IPS-18a (cell line): Measurements from ENCODE around the gene KNL1.

Experiments
- H3K27ac ChIP-seq: one replicate; pipeline ENCODE4 v1.5.1; 2013; ENCODE audit warnings: low read length
- H3K27me3 ChIP-seq: one replicate; pipeline ENCODE4 v1.6.1; 2013; ENCODE audit warnings: mild to moderate bottlenecking, low read length; ENCODE audit not compliant: control insufficient read depth, insufficient read depth
- H3K36me3 ChIP-seq: one replicate; pipeline ENCODE4 v1.6.1; 2013; ENCODE audit warnings: low read depth, low read length; ENCODE audit not compliant: control insufficient read depth
- H3K4me1 ChIP-seq: one replicate; pipeline ENCODE4 v1.6.1; 2013; ENCODE audit warnings: low read depth, low read length; ENCODE audit not compliant: control insufficient read depth
- H3K4me3 ChIP-seq: one replicate; pipeline ENCODE4 v1.5.1; 2013; ENCODE audit warnings: low read length
- H3K9ac ChIP-seq: one replicate; pipeline ENCODE4 v1.6.1; 2013; ENCODE audit warnings: mild to moderate bottlenecking, low read length, moderate library complexity
- H3K9me3 ChIP-seq: one replicate; pipeline ENCODE4 v1.6.1; 2013; ENCODE audit warnings: low read depth, low read length; ENCODE audit not compliant: control insufficient read depth

Gene KNL1, protein sequence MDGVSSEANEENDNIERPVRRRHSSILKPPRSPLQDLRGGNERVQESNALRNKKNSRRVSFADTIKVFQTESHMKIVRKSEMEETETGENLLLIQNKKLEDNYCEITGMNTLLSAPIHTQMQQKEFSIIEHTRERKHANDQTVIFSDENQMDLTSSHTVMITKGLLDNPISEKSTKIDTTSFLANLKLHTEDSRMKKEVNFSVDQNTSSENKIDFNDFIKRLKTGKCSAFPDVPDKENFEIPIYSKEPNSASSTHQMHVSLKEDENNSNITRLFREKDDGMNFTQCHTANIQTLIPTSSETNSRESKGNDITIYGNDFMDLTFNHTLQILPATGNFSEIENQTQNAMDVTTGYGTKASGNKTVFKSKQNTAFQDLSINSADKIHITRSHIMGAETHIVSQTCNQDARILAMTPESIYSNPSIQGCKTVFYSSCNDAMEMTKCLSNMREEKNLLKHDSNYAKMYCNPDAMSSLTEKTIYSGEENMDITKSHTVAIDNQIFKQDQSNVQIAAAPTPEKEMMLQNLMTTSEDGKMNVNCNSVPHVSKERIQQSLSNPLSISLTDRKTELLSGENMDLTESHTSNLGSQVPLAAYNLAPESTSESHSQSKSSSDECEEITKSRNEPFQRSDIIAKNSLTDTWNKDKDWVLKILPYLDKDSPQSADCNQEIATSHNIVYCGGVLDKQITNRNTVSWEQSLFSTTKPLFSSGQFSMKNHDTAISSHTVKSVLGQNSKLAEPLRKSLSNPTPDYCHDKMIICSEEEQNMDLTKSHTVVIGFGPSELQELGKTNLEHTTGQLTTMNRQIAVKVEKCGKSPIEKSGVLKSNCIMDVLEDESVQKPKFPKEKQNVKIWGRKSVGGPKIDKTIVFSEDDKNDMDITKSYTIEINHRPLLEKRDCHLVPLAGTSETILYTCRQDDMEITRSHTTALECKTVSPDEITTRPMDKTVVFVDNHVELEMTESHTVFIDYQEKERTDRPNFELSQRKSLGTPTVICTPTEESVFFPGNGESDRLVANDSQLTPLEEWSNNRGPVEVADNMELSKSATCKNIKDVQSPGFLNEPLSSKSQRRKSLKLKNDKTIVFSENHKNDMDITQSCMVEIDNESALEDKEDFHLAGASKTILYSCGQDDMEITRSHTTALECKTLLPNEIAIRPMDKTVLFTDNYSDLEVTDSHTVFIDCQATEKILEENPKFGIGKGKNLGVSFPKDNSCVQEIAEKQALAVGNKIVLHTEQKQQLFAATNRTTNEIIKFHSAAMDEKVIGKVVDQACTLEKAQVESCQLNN (N-terminal part only)

GRCh38 chr15:40593588-40594428 lies at the start of gene KNL1:
KNL1 (plus strand) TSS chr15:40594249; CDS start chr15:40602932, 8,683 bp downstream.
- H3K27ac ChIP-seq: peak within 1 kb of the TSS; percentile 94
- H3K4me1 ChIP-seq: peaks cover 6% of the 10 kb centered on the region
- H3K4me3 ChIP-seq: peak within 1 kb of the TSS; percentile 93
- no peaks in the 10 kb centered on the region for H3K36me3 ChIP-seq
- no peaks in the 10 kb centered on the region for H3K9me3 ChIP-seq
- H3K27me3 ChIP-seq: no peaks in the 10 kb centered on the region
- H3K9ac ChIP-seq: peak within 1 kb of the TSS; percentile 93

DNA sequence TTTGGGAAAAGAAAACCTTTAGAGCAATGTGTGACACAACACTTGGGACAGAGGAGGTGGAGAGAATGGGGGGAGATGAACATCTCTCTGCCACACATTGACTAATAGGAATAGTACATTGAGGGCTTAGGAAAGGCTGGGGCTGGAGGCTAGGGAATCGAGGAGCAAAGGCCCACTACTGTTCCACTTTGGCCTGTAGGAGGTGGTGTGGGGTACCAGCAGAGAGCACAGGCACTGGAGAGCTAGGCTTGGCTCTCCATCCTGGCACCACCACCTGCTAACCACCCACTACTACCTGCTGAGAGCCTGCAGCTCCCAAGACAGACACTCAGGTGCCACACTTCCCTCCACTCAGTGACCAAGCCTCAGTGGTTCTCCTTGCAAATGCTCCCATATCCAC lies 48.6 kb upstream of the KNL1 start:
- Histone ChIP-seq H3K9me3 (no peaks in the 10 kb centered on the region), H3K4me3 (no peak overlapping the region), H3K27me3 (no peaks in the 10 kb centered on the region), H3K4me1 (no peaks in the 10 kb centered on the region), H3K9ac (no peak overlapping the region), H3K27ac (no peak overlapping the region), H3K36me3 (no peaks in the 10 kb centered on the region)

DNA sequence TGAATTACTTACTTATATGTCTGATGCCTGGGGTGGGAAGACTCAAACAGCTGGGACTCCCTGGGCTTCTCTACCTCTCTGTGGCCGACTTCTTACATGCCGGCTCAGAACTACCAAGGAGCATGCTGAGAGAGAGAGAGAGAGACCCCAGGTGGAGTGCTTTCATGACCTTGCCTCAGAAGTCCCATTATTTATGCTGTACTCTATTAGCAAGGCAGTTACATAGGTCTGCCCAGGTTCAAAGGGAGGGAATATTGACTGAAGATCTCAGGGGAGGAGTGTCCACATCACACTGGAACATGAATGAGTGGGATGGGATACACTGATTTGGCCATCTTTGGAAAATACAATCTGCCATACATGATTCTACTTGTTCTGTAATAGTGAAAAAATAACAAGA lies 45.4 kb upstream of the KNL1 start:
- Histone ChIP-seq H3K4me1 (peaks cover 10% of the 10 kb centered on the region), H3K9ac (no peak overlapping the region), H3K36me3 (no peaks in the 10 kb centered on the region), H3K4me3 (no peak overlapping the region), H3K27ac (no peak overlapping the region), H3K27me3 (no peaks in the 10 kb centered on the region), H3K9me3 (no peaks in the 10 kb centered on the region)

DNA sequence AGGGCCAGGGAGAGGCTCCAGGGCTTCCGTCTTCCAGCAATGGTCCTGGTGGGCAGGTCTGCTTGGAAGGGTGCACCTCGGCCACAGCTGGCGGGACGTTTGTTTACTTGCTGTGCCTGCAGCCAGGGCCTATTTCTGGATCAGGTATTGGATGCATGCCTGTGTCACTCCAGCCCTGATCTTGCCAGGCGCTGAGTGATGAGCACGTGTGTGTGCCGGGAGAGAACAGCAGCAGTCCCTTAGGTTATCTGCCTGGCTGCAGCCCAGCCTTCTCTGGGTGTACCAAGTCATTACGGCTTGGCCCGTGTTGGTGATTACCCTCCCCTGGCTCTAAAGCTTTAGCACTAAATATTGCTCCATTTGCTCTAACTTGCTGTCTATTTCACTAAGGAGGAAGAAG lies 44.2 kb upstream of the KNL1 start:
- Histone ChIP-seq H3K27ac (no peak overlapping the region), H3K9ac (no peak overlapping the region)

GRCh38 chr15:40550341-40551037 lies 43.6 kb upstream of the KNL1 start:
- no peaks in the 10 kb centered on the region for H3K36me3 ChIP-seq
- peaks cover 26% of the 10 kb centered on the region for H3K4me1 ChIP-seq
- no peak overlapping the region for H3K4me3 ChIP-seq
- H3K9ac ChIP-seq: no peak overlapping the region
- H3K9me3 ChIP-seq: no peaks in the 10 kb centered on the region
- H3K27ac ChIP-seq: no peak overlapping the region
- no peaks in the 10 kb centered on the region for H3K27me3 ChIP-seq

More for the DNA sequence above, 44.2 kb upstream of the KNL1 start:
- Histone ChIP-seq H3K4me1 (peaks cover 22% of the 10 kb centered on the region), H3K36me3 (no peaks in the 10 kb centered on the region), H3K4me3 (no peak overlapping the region), H3K27me3 (no peaks in the 10 kb centered on the region), H3K9me3 (no peaks in the 10 kb centered on the region)

DNA sequence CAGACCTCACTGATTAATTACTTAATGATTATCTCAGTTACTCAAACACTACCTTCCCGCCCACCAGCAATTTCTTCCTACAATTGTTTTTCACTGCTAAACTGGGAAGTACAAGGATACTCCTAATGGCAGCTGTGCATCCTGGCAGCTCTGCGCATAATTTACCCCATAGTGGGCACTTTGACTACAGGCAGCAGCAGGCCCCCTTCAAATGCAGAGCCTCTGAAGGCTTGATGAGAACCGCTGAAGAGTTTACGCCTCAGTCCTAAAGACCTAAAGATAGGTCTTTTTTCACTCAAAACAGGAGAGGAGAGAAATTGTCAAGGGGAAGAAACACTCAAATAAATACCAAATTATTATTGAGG lies 39.9 kb upstream of the KNL1 start:
- H3K36me3 ChIP-seq: no peaks in the 10 kb centered on the region
- peak overlapping the region; percentile 19 for H3K4me3 ChIP-seq
- peak overlapping the region; percentile 10 for H3K9ac ChIP-seq
- no peaks in the 10 kb centered on the region for H3K9me3 ChIP-seq
- no peak overlapping the region for H3K27ac ChIP-seq
- no peaks in the 10 kb centered on the region for H3K27me3 ChIP-seq
- peaks cover 26% of the 10 kb centered on the region for H3K4me1 ChIP-seq

- no peak overlapping the region for H3K27ac ChIP-seq
- no peak overlapping the region for H3K4me3 ChIP-seq
- H3K4me1 ChIP-seq: peaks cover 26% of the 10 kb centered on the region
- no peaks in the 10 kb centered on the region for H3K36me3 ChIP-seq
- no peaks in the 10 kb centered on the region for H3K9me3 ChIP-seq
- H3K27me3 ChIP-seq: no peaks in the 10 kb centered on the region
- no peak overlapping the region for H3K9ac ChIP-seq
These were observed 38.2 kb upstream of the KNL1 start for GRCh38 chr15:40555876-40556275.

GRCh38 chr15:40558952-40559742 lies 34.9 kb upstream of the KNL1 start:
- no peak overlapping the region for H3K9ac ChIP-seq
- no peak overlapping the region for H3K4me3 ChIP-seq
- H3K9me3 ChIP-seq: no peaks in the 10 kb centered on the region
- H3K27me3 ChIP-seq: no peaks in the 10 kb centered on the region
- no peak overlapping the region for H3K27ac ChIP-seq
- no peaks in the 10 kb centered on the region for H3K36me3 ChIP-seq
- H3K4me1 ChIP-seq: peaks cover 11% of the 10 kb centered on the region

DNA sequence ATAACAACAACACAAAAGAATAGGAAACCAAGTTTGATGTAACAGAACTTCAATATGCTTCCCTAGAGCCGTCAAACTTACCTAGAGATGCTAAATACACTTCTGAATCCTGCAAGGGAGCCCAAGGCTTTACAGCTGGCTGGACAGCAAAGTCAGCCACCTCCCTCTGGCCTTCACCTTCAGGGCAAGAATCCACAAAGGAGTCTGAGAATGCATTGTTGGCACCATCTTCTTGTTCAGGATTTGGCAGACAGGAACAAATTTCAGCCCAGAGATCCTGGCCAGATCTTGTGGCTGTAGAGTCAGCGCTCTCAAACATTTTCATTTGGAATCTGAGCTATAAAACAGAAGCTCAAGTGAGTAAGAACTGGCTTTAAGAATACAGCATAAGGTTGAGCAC lies 31.4 kb upstream of the KNL1 start:
- no peaks in the 10 kb centered on the region for H3K9me3 ChIP-seq
- H3K27ac ChIP-seq: no peak overlapping the region
- H3K36me3 ChIP-seq: no peaks in the 10 kb centered on the region
- H3K4me3 ChIP-seq: no peak overlapping the region
- no peaks in the 10 kb centered on the region for H3K27me3 ChIP-seq
- no peak overlapping the region for H3K9ac ChIP-seq
- no peaks in the 10 kb centered on the region for H3K4me1 ChIP-seq

DNA sequence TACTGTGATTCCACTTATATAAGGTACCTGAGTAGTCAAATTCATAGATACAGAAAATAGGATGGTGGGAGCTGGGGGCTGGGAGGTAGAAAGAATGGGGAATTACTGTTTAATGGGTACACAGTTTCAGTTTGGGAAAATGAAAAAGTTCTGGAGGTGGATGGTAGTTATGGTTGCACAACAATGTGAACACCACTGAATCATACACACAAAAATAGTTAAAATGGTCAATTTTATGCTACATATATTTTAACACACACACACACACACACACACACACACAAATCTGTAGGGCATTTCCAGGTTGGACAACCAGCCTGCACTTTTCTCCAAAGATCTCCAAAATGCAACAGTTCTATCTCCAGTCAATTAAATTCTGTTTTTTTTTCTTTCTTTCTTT lies 30.6 kb upstream of the KNL1 start:
- H3K4me1 ChIP-seq: peaks cover 1% of the 10 kb centered on the region
- H3K36me3 ChIP-seq: no peaks in the 10 kb centered on the region
- H3K9ac ChIP-seq: no peak overlapping the region
- H3K27me3 ChIP-seq: no peaks in the 10 kb centered on the region
- no peaks in the 10 kb centered on the region for H3K9me3 ChIP-seq
- H3K4me3 ChIP-seq: no peak overlapping the region
- no peak overlapping the region for H3K27ac ChIP-seq
